ENCODE measurements around the gene FARS2. TPM values are rescaled to one million over a fixed set of nuclear protein-coding genes. Genes with fewer than 3 reads are reported as not detected.

Gene FARS2
- total and polyA plus RNA-seq, 10 donors: 9.0 to 27.4 (median 19.8) TPM

DNA sequence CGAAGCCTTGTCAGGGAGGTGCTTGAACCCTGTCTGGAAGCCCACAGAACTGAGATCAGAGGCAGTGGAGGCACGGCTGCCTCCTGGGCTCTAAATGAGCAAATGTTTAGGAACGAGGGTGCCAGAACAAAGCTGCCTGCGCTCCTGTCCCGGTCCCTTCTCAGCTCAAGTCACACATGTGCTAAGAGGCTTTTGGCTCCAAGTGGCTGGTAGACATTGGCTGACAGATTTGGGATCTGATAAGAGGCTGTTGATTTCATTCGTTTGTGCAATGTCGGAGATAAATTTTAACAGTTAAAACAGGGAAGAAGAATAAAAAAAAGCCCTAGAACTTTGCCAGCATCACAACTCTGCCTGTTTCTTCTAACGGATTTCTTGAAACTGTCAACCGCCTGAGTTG lies 553.6 kb downstream of the FARS2 start:
- Histone ChIP-seq H3K4me1 (peaks cover 0 to 7% (median 0%) of the 10 kb centered on the region in 6 donors), H3K27ac (no peak overlapping the region), H3K36me3 (no peaks in the 10 kb centered on the region), H3K27me3 (replicated peaks in 1 of 7) (no peaks in the 10 kb centered on the region), H3K4me3 (no peak overlapping the region), H3K9me3 (peaks cover 0 to 7% (median 0%) of the 10 kb centered on the region in 8 donors)
- no peak for DNase-seq
- TF ChIP-seq POLR2A (IDR thresholded peaks at IDR 0.05): no peak
- TF ChIP-seq CTCF (IDR thresholded peaks at IDR 0.05 in 8 of 11, conservative IDR thresholded peaks at IDR 0.05 in 3 of 11): no peak
- TF ChIP-seq POLR2AphosphoS5 (IDR thresholded peaks at IDR 0.05): no peak
- intact Hi-C loops (cut with DNase I; ENCODE audit: low total_unique reads): no loop called here
- WGBS, 5 donors: 84 to 95% (median 92%) methylated on average over 9 of the region's 9 CpGs

GRCh38 chr6:5817869-5818268 lies 556.6 kb downstream of the FARS2 start:
- peaks cover 0 to 7% (median 0%) of the 10 kb centered on the region in 6 donors for H3K4me1 ChIP-seq
- 82 to 90% (median 88%) methylated on average over 2 to 3 of the region's 3 CpGs for WGBS, 5 donors
- H3K36me3 ChIP-seq: no peaks in the 10 kb centered on the region
- H3K9me3 ChIP-seq: peaks cover 0 to 15% (median 0%) of the 10 kb centered on the region in 8 donors
- intact Hi-C loops (cut with DNase I; ENCODE audit: low total_unique reads): no loop called here
- no peak for DNase-seq
- TF ChIP-seq POLR2AphosphoS5 (IDR thresholded peaks at IDR 0.05) (no peak), CTCF (IDR thresholded peaks at IDR 0.05 in 8 of 11, conservative IDR thresholded peaks at IDR 0.05 in 3 of 11) (no peak), POLR2A (IDR thresholded peaks at IDR 0.05) (no peak)
- no peaks in the 10 kb centered on the region for H3K27me3 ChIP-seq (replicated peaks in 1 of 7)
- H3K27ac ChIP-seq: no peak overlapping the region
- H3K4me3 ChIP-seq: no peak overlapping the region

- peaks cover 0 to 9% (median 0%) of the 10 kb centered on the region in 8 donors for H3K9me3 ChIP-seq
- 79 to 84% (median 81%) methylated on average over 6 of the region's 6 CpGs for WGBS, 5 donors
- intact Hi-C loops (cut with DNase I; ENCODE audit: low total_unique reads): no loop called here
- H3K4me3 ChIP-seq: no peak overlapping the region
- no peak for DNase-seq
- H3K27me3 ChIP-seq (replicated peaks in 1 of 7): no peaks in the 10 kb centered on the region
- H3K4me1 ChIP-seq: peaks cover 0 to under 1% (median 0%) of the 10 kb centered on the region in 6 donors
- TF ChIP-seq POLR2A (IDR thresholded peaks at IDR 0.05): no peak
- no peak for TF ChIP-seq POLR2AphosphoS5 (IDR thresholded peaks at IDR 0.05)
- H3K27ac ChIP-seq: no peak overlapping the region
- no peaks in the 10 kb centered on the region for H3K36me3 ChIP-seq
Measured at GRCh38 chr6:5818959-5819358, 557.6 kb downstream of the FARS2 start.

Other genes starting within 250 kb of the FARS2 start
- 10 to 100 TPM in 1 of 7 donors, 1 to 10 TPM in 6; 2.2 to 10.1 (median 5.0) TPM for gene PPP1R3G, start 176.2 kb upstream of the FARS2 start, total RNA-seq
- gene PPP1R3G, start 176.2 kb upstream of the FARS2 start, polyA plus RNA-seq: 1 to 10 TPM in 1 of 3 donors, under 1 TPM in 2; 0.54 to 2.0 (median 0.93) TPM
- gene LYRM4, start 563 bp upstream of the FARS2 start, total RNA-seq: 10 to 100 TPM; 32.1 to 40.3 (median 36.5) TPM
- gene LYRM4, start 563 bp upstream of the FARS2 start, polyA plus RNA-seq: 10 to 100 TPM; 46.1 to 58.1 (median 58.1) TPM

Measured in spleen (tissue), 11 donors.